Epithelial cell of proximal tubule (primary cell): ENCODE data around the gene GASK1A. TPM values are rescaled to one million over a fixed set of nuclear protein-coding genes. Genes with fewer than 3 reads are reported as not detected.
"Not testable (repeated sequence)": the region's sequence is repeated elsewhere in the genome, so short reads cannot be mapped to it uniquely, and the experiment has no call there.

ENCODE experiments used
- DNase-seq: peaks from one replicate; pipeline ENCODE4 v3.0.0-alpha.2; 2011; ENCODE audit warnings: low read depth
- H3K4me3 ChIP-seq: 2 replicates; pipeline ENCODE4 v1.5.1; 2011; ENCODE audit warnings: low read depth, mild to moderate bottlenecking, low read length
- total RNA-seq: library from RNA; depleted of rRNA; stranded (reverse); fragments of >200 nt; gene quantifications from 2 replicates; pipeline ENCODE4 v1.2.3, GENCODE V29; 2015
- TF ChIP-seq, protein P1 (sequence below): conservative IDR thresholded peaks from 2 replicates; pipeline ENCODE4 v1.5.1; 2012; ENCODE audit warnings: low read depth, mild to moderate bottlenecking, low read length

The GASK1A gene
- total RNA-seq, 1 donor from 2014 or later: 1.1 TPM

DNA sequence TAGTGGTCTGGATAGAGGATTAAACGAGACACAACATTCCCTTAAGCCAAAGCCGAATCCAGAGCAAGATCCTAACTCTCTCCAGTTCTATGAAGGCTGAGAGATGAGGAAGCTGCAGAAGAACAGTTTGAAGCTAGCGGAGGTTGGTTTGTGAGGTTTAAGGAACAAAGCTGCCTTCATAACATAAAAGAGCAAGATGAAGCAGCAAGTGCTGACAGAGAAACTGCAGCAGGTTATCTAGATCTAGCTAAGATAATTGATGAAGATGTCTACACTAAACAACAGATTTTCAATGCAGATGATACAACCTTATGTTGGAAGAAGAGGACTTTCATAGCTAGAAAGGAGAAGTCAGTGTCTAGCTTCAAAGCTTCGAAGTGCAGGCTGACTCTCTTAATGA lies 14.8 kb upstream of the GASK1A start:
- TF ChIP-seq, protein P1, sequence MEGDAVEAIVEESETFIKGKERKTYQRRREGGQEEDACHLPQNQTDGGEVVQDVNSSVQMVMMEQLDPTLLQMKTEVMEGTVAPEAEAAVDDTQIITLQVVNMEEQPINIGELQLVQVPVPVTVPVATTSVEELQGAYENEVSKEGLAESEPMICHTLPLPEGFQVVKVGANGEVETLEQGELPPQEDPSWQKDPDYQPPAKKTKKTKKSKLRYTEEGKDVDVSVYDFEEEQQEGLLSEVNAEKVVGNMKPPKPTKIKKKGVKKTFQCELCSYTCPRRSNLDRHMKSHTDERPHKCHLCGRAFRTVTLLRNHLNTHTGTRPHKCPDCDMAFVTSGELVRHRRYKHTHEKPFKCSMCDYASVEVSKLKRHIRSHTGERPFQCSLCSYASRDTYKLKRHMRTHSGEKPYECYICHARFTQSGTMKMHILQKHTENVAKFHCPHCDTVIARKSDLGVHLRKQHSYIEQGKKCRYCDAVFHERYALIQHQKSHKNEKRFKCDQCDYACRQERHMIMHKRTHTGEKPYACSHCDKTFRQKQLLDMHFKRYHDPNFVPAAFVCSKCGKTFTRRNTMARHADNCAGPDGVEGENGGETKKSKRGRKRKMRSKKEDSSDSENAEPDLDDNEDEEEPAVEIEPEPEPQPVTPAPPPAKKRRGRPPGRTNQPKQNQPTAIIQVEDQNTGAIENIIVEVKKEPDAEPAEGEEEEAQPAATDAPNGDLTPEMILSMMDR: no peak
- DNase-seq: no peak

DNA sequence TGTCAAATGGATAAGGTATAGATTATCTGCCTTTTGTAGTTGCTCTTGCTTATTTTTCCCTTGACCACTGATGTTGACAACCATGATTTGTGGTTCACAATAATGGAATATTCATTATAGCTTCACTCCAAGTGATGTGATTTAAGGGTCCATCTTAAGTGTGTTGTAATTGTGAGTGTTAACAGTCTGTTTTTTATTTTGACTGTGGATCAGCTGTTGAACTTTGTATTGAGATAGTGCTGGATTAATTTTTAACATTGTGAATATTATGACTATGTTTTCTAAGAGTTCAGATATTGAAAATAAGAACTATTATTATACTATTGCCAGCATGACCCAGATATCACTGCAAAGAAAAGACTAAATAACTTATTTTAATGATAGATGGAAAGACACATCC lies 8.6 kb upstream of the GASK1A start:
- TF ChIP-seq, protein P1: no peak
- no peak overlapping the region for H3K4me3 ChIP-seq
- DNase-seq: no peak

More for the DNA sequence above, 14.8 kb upstream of the GASK1A start:
- H3K4me3 ChIP-seq: no peak overlapping the region

DNA sequence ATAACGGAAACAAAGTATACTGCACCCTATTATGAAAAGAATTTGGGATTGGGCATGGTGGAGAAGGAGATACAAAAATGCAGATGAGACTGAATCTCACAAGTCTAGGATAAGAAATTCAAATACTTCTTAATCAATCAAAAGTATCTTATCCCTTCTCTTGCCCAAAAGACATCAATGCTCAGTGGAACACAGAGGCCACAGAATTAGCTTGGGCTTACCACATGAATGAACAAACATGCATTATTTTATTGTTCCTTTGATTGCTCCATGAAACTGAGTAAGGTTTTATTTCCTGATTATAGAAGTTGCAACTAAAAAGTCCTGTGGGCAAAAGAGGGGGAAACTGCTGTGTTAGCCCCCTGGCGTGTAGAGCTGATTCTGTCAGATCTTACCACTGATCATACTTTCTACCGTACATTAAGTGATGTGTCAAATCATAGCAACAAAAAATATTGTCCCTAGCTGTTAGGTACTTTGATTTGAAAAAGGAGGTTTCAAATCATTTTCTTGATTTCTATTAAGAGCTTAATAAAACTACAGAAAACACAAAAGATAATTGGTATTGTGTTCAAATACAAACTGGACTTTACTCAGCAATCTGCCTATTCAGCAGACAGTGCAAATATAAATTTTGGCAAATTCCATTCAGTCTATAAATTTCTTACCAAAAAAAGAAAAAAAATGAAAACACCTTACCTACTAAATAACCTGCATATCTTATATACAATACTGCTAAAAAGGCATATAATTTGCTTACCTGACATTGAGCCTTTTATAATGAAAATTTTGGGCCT lies 7.9 kb upstream of the GASK1A start:
- H3K4me3 ChIP-seq: no peak overlapping the region
- no peak for DNase-seq
- TF ChIP-seq, protein P1: no peak

DNA sequence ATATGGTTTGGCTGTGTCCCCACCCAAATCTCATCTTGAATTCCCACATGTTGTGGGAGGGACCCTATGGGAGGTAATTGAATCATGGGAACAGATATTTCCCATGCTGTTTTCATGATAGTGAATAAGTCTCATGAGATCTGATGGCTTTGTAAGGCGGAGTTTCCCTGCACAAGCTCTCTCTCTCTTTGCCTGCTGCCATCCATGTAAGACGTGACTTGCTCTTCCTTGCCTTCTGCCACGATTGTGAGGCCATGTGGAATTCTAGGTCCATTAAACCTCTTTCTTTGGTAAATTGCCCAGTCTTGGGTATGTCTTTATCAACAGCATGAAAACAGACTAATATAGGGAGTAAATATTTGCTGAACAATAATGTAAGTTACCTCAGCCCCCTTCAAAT lies 4.2 kb upstream of the GASK1A start:
- not testable (repeated sequence) for H3K4me3 ChIP-seq, DNase-seq

DNA sequence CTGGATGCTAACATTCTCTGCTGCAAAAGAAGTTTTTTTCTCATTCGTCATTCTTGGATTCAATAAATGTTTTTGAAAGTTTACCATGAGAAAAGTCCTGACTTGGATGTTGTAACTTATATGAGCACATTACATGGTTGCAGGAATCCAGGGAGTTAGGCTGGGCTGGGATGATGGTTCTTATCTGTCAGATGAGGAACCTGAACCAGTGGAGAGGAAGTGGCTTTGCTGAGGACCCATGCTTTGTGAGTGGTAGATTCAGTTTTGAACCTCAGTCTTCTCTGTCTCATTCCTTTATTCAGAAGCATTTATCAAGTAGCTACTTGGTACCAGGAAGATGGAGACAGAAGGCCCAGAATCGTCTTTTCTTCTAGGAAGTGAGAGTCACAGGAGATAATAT lies 3.7 kb upstream of the GASK1A start:
- H3K4me3 ChIP-seq: no peak overlapping the region
- no peak for DNase-seq
- TF ChIP-seq, protein P1: no peak

DNA sequence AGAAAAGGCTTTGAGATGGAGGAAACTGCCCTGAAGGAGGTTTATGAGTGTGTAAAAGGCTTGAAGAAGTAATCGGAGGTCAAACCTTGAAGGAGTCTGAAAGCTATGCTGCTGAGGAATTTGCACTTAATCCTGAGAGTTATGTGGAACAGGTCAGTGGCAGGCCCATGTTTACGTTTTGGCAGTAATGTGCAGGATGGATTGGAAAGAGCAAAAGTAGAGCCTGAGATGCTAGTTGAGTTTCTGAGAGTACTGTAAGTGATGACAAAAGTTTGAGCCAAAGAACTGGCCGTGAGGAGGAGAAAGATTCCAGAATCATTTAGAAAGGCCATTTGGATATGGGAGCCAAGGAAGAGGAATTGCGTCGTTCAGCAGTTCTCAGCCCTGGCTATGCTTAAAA lies 3.2 kb upstream of the GASK1A start:
- H3K4me3 ChIP-seq: no peak overlapping the region
- TF ChIP-seq, protein P1: no peak
- DNase-seq: no peak

DNA sequence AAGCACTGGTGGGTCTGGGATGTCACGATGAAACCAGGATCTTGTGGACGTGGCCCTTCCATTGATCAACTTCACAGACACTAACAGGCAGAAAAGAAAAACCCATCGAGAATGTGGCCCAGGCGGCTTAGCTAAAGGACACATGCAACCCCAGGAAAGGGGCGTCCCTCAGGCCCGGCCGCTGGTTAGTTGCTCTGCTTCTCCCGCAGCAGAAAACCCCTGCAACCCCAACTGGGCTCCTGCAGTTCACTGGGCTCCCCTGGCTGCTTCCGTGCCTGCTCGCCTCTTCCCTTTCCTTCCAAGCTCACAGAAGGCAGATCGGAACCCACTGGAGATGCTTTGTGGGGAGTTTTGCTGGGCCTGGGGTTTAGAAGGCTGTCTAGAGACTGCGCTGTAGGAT lies 1.1 kb downstream of the GASK1A start:
- no peak overlapping the region for H3K4me3 ChIP-seq
- TF ChIP-seq, protein P1: no peak
- DNase-seq: no peak
